CD4-positive, alpha-beta T cell treated with Interleukin-10 for 1 hour (primary cell): Measurements from ENCODE around the gene WDR36.

Experiments
- DNase-seq: peaks from one replicate; pipeline ENCODE4 v3.0.0-alpha.2; 2020

Gene WDR36

DNA sequence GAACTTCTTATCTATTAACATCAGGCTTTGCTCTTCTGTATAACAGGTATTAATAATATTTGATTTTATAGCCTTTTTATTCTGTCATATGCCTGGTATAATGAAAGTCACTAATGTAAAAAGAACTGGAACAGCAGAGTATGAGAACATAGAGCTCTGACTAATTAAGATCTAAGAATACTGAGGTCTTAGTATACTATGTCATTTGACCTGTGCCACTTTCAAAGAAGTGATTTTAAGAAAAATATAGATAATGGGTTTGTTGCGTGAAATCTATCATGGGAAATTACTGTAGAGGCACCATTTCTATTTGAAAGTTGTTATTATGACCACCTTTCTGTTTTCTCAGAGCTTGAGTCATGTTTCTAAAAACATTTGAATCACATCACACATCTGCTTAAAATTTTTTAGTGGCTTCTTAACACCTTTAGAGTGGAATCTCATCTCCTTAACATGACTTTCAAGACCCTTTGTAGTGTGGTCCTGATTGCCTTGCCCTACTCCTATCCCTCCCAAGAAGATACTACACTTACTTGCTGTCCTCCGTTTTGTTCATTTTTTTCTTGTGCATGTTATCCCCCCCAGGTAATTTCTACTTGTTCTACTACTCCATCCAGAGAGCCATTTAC is 14.3 kb downstream of the WDR36 start:
- DNase-seq: no peak

- DNase-seq: no peak
Observed at GRCh38 chr5:111107371-111107770, 15.2 kb downstream of the WDR36 start.

GRCh38 chr5:111111956-111112355 is 19.8 kb downstream of the WDR36 start:
- no peak for DNase-seq

- no peak for DNase-seq
Observed at GRCh38 chr5:111113678-111114077, 21.5 kb downstream of the WDR36 start.

- no peak for DNase-seq
Observed at GRCh38 chr5:111115229-111115628, 23.1 kb downstream of the WDR36 start.

DNA sequence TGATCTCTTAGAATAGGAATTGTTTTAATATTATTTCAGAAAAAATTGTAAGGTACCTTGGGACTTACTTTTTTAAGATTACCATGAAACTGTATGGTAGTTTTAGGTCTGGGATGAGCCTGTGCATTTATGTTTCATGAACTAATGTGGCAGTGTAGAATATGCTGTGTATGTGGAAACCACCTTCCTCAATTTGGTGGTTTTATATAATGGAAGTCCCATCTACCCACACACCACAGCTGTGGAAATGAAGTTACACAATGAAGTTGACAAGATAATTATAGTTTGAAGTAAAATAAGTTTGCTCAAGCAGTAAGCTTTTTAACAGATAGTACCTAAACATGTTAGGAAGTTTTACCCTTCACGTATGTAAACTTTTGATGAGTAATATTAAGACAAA is 24.4 kb downstream of the WDR36 start:
- DNase-seq: no peak

GRCh38 chr5:111117136-111117535 is 25.0 kb downstream of the WDR36 start:
- DNase-seq: no peak

GRCh38 chr5:111119221-111119620 is 27.1 kb downstream of the WDR36 start:
- no peak for DNase-seq

DNA sequence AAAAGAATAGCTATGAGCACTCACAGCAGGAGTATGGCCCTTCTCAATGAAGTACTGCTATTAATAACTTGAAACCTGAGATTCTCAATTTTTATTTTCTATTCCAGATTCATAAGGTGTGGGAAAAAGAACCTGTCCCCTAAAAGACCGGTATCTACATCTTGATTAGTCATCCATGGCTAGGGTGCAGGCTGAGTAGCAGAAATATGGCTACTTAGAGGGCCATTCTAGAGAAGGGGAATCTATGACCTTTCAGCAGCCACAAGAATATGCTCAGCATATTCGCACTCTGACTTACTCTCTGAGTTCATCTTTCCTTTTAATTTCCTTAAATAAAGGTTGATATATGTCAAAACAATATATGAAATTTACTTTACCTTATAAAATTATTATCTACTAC is 27.7 kb downstream of the WDR36 start:
- no peak for DNase-seq

GRCh38 chr5:111120911-111121310 is 28.8 kb downstream of the WDR36 start:
- no peak for DNase-seq

DNA sequence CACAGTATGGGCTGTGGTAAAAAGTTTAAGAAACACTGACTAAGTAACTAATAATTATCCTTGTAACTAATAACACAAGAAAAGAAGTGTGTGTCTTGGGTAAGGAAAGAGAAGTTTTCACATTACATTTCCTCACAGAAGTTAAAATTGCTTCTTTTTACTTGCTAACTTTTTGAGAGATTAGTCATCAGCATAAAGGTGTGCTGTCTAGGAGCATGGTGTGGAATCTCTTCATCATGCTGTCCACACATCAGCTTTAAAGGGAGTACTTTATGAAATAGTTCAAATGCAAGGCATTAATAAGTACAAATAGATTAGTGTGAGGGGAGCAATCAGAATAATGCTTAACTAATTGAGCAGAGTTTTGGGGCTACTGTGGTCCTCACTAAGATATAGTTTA is 29.8 kb downstream of the WDR36 start:
- DNase-seq: no peak

DNA sequence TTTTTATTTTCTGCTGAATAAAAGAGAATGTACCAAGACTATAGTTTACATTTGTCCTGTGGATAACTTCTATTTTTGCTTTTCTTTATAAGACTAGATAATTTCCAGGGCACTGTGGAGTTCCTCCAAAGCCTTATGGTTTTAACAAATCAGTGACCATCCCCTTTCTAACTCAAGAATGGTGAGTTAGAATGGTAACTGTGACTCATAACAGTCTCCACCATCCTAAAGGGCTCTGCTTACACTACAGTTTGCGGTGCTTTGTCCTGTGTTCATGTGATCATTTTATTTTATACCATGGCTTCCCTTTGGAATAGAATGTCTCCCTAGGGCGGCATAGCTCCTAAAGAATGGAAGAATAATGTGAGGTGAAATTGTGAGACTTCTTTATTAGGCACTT is 30.2 kb downstream of the WDR36 start:
- DNase-seq: no peak

- DNase-seq: no peak
Observed at GRCh38 chr5:111124793-111125192, 32.6 kb downstream of the WDR36 start.

- DNase-seq: no peak
Observed at GRCh38 chr5:111126896-111127295, 34.7 kb downstream of the WDR36 start.

GRCh38 chr5:111127453-111128195 is 35.5 kb downstream of the WDR36 start:
- DNase-seq: no peak

DNA sequence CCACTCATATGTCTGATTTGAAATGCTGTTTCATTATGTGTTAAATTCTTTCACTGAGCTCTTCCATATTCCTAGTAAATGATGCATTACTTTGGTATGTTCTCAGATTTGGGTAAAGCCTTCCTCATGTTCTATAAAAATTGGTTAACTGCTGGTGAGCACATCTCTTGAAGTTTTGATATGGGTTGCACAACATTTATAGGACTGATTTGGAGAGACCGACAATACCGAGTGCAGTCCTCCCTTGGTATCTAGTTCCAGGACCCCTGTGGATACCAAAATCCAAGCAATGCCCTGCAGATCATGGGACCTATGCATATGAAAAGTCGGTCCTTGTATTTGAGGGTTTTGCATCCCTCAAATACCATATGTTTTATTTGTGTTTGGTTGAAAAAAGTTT is 37.8 kb downstream of the WDR36 start:
- DNase-seq: no peak

DNA sequence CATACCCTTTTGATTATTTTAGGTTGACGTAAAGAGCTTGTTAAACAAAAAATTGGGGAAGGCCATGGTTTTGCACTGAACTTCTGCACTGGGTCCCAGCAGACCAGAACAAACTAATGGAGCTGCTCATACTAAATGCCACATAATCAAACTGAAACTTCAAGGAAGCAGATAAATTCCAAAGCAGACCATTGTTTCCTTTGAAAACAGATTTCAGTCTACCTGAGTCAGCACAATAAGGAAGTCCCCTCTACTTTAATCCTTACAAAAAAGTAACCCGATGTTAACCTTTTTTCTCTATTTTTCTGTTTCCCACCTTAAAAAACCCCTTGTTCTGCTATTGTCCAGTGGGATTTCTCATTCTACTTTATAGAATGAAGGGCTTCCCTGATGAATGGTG is 39.2 kb downstream of the WDR36 start:
- DNase-seq: no peak

DNA sequence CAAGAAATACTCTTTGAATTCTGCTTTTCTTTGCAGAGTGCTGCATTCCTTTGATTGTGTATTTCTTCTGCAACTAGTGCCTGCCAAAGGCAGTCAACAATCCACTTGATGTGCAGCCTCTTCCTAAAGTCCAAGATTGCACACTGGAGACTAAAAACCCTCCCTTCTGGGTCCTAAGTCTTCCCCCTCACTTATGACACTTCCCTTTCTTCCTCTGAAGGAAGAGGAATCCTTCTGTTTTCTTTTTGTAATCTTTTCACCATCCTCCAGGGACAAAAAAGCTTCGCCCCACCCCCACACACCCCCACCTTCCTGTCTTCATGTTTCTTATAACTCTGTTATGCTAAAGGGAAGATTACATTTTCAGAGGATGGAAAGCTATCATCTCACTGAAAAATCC is 39.9 kb downstream of the WDR36 start:
- DNase-seq: no peak

DNA sequence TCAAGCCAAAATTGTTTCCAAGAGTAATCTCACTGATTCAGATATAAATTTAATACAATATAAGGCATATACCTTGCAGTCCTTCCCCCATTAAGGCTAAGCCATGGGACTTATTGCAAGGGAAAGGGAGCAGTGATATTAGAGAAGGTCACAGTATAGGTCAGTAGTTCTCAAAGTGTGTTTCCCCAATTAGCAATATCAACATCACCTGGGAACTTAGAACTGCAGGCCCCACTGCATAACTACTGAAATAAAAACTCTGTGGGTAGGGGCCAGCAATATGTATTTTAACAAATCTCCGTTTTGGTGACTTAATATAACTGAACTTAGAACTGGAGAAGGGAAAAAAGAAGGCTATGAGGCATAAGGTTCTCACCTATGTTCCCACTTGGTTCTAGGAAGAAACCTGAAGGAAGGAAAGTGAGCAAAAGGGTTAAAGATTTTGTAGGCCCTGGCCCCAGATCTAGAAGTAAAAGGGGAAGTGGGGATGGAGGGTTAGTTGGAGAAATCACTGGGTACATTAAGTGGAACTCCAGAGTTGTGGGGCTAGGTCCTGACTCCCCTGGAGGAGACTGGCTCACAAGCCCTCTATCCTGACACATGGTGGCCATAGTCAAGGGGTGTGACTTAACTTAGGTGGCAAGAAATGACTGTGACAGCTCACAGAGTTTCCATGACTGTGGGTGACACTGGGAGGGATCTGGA is 40.7 kb downstream of the WDR36 start:
- no peak for DNase-seq

GRCh38 chr5:111133436-111133751 is 41.2 kb downstream of the WDR36 start:
- no peak for DNase-seq

- DNase-seq: no peak
Observed at GRCh38 chr5:111134087-111134486, 41.9 kb downstream of the WDR36 start.

DNA sequence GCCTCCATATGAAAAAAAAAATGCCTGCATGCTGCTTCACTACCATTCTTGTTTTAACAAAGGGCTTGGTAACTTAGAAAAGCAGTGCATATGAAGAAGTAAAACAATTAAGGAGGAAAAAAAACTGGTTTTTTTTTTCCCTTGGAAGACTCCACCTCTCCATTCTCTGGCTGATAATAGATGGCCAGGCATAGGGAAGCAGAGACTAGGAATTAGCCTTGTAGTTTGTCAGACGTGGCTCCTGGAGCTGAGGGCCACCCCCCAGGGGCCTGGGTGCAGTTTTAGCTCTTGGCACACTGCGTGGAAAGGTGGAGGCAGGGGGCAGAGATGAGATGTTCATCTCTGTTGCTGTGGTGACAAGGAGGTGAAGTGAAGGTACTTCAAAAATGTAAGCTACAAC is 42.7 kb downstream of the WDR36 start:
- DNase-seq: no peak

DNA sequence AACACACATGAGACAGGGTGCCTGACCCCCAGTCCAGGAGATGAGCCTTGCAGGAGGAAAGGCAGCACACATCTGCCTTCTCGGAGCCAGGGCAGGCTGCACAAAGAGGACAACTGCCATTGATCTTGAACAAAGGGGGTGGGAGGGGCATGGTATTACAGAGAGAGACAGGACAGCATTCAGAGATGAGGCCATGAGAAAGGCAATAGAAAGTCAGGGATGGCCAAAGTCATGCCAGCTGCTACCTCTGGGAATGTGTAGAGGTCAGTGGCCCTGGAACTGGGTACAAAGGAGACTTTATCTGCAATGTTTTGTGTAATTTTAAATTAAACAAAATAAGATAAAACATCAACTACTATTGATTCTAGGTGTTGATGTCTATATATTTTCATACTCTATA is 43.2 kb downstream of the WDR36 start:
- no peak for DNase-seq

- no peak for DNase-seq
Observed at GRCh38 chr5:111135946-111136345, 43.8 kb downstream of the WDR36 start.

DNA sequence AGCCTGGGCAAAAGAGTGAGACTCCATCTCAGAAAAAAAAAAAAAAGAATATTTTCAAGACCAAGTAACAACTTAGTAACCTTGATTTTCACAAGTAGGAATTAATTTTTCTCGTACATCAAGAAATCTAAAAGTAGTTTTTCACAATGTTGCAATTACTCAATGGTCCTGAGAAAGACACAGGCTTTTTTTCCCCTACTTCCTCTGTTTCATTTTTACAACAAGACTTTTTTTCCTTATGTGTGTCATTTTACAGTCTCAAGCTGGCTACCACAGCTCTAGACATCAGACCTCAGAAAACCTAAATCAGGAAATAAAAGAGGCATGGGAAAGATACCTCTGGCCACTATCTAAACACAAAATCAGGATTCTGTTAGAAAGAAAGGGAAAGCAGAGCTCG is 45.9 kb downstream of the WDR36 start:
- no peak for DNase-seq
